ENCODE measurements around the gene TREX2.

DNA sequence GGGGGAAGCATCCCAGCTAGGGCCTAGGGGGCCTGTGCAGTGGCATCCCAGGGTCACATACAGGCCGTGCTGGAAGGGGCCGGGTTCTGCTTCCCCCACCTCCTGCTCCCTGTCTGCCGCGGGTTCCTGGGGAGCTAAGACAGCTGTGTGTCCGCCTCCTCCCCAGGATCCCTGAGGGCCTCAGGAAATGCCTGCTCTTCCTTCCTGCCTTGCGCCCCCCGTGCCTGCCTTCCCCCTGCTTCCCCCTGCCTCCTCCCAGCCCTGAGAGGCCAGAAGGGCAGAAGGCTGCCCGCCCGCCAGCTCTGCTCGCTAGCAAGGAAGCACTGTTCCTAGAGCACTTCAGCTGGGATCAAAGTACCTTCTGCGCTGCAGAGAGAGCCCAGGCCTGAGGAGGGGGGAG lies 46.1 kb upstream of the TREX2 start:
- TF ChIP-seq, protein P1, sequence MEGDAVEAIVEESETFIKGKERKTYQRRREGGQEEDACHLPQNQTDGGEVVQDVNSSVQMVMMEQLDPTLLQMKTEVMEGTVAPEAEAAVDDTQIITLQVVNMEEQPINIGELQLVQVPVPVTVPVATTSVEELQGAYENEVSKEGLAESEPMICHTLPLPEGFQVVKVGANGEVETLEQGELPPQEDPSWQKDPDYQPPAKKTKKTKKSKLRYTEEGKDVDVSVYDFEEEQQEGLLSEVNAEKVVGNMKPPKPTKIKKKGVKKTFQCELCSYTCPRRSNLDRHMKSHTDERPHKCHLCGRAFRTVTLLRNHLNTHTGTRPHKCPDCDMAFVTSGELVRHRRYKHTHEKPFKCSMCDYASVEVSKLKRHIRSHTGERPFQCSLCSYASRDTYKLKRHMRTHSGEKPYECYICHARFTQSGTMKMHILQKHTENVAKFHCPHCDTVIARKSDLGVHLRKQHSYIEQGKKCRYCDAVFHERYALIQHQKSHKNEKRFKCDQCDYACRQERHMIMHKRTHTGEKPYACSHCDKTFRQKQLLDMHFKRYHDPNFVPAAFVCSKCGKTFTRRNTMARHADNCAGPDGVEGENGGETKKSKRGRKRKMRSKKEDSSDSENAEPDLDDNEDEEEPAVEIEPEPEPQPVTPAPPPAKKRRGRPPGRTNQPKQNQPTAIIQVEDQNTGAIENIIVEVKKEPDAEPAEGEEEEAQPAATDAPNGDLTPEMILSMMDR (IDR thresholded peaks at IDR 0.05): no peak
- TF ChIP-seq POLR2A (IDR thresholded peaks at IDR 0.05): no peak
